ENCODE data around the gene FOSL1. TPM values are rescaled to one million over a fixed set of nuclear protein-coding genes. Genes with fewer than 3 reads are reported as not detected.

Gene FOSL1
- total and polyA plus RNA-seq, 2 of the 13 experiments (the other 11 are each of a cell fraction or from before 2014, with no cell fraction given) = 4.0 to 4.1 TPM

DNA sequence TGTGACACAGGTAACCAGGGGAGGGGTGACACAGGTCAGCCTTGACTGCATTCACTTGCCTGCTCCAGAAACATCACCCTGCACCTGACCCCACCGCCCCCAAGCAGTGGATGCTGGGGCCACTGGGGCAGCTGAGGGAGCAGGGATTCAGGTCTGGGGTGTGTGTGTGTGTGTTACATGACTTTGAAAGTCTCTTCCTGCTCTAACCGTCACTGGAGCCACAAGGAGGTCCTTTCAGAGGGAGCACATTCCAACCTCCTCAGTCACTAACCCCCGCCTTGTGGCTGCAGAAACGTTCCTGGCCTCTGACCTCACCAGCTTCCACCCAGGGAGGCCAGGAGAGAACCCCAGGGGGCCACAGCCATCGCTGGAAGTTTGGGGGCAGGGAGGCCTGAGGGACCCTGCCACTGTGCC lies 2.9 kb upstream of the FOSL1 start (continued):
- TF ChIP-seq ZBTB43 (CRISPR knock-in tag; conservative IDR thresholded peaks at IDR 0.05) (no peak), GTF2F1 (IDR thresholded peaks at IDR 0.05; ENCODE audit: low read length) (no peak), ZNF503 (CRISPR knock-in tag; IDR thresholded peaks at IDR 0.05) (no peak), ZNF788 (CRISPR knock-in tag; IDR thresholded peaks at IDR 0.05; ENCODE audit: borderline replicate concordance) (no peak), ZFP82 (CRISPR knock-in tag; IDR thresholded peaks at IDR 0.05; ENCODE audit: borderline replicate concordance) (0 out of 2 replicates have a peak, but pooled peaks have one; percentile 49), GABPB1 (CRISPR knock-in tag; IDR thresholded peaks at IDR 0.05) (0 out of 2 replicates have a peak, but pooled peaks have one; percentile 11)

- H2AFZ ChIP-seq (ENCODE audit: low read length) = no peak overlapping the region
- TSS peak; percentile 71 for BruUV-seq (replicated peaks)
- peaks cover 28% of the 10 kb centered on the region for H3K79me2 ChIP-seq (ENCODE audit: insufficient read depth, low read length)
- no peaks in the 10 kb centered on the region for H3K9me3 ChIP-seq (ENCODE audit: low read length)
- POLR2A ChIA-PET = interaction anchor here (1.0 to 6.2 kb wide), 7 partner anchors 8 to 46 kb away, joined by 3 to 95 read pairs (median 6); partner anchors contain the start of genes C11orf68, CCDC85B, CFL1 and FIBP
- H3K36me3 ChIP-seq (replicated peaks in 1 of 2; ENCODE audit: control insufficient read depth in 1 of 2, insufficient read depth in 2 of 2, low read length in 2 of 2) = peaks cover 6 to 12% of the 10 kb centered on the region in 2 experiments; a peak in 4 of 5 replicates
- DNase-seq (ENCODE audit: low spot score) = no peak
- H3K4me3 ChIP-seq (replicated peaks in 1 of 3; ENCODE audit: insufficient read depth in 1 of 3, low read depth in 2 of 3, low read length in 3 of 3) = no peak overlapping the region; a peak in 1 of 6 replicates
- H3K9ac ChIP-seq (ENCODE audit: insufficient read depth, low read depth, low read length) = no peak overlapping the region
- peaks cover 55% of the 10 kb centered on the region for H3K4me1 ChIP-seq (ENCODE audit: insufficient read depth, low read length)
- H3K4me2 ChIP-seq (ENCODE audit: low read depth, low read length) = peak overlapping the region; percentile 93
- no peaks in the 10 kb centered on the region; a peak in 1 of 5 replicates for H3K27me3 ChIP-seq (ENCODE audit: control insufficient read depth in 1 of 2, insufficient read depth in 2 of 2, low read length in 2 of 2)
- FAIRE-seq = no peak
- H3K27ac ChIP-seq (ENCODE audit: extremely low read length, insufficient read depth, low read length) = no peak overlapping the region
- in situ Hi-C loops (cut with HindIII; ENCODE audit: extremely low pct_ligation_motif_present, low pct_unique_long_range_greater_than_20kb) (no loop called here), intact Hi-C loops (cut with micrococcal nuclease; ENCODE audit: unreplicated experiment) (no loop called here)
- H4K20me1 ChIP-seq (ENCODE audit: insufficient read depth, low read length) = no peaks in the 10 kb centered on the region
- ATAC-seq = no peak
- TF ChIP-seq SRY (CRISPR knock-in tag; IDR thresholded peaks at IDR 0.05) = 0 out of 2 replicates have a peak, but pooled peaks have one; percentile 3
- no peak for TF ChIP-seq RARA (CRISPR knock-in tag; IDR thresholded peaks at IDR 0.05)
- CTCF ChIA-PET (ENCODE audit: low intra/inter-chr PET ratio, low total read pairs) = interaction anchor here (1.6 kb wide), 1 partner anchor 16 kb away, joined by 3 read pairs; no protein-coding TSS in a partner anchor
- WGBS (ENCODE audit: low lambda C conversion rate) = 77% methylated on average over 11 of the region's 11 CpGs
Observed at GRCh38 chr11:65900899-65901180, 652 bp upstream of the FOSL1 start.
